Measurements from ENCODE around the gene SLC5A2. TPM values are rescaled to one million over a fixed set of nuclear protein-coding genes. Genes with fewer than 3 reads are reported as not detected.
A peak's percentile ranks its signal among the peaks of the same experiment; 100 is the strongest.

SLC5A2 gene
- total and polyA plus RNA-seq, 2 of the 13 experiments (the other 11 are each of a cell fraction or from before 2014, with no cell fraction given): 0.24 to 0.97 TPM

GRCh38 chr16:31474773-31475738, 7.9 kb upstream of the SLC5A2 start (continued):
- TF ChIP-seq TCF12 (IDR thresholded peaks at IDR 0.05): no peak
- no peak for TF ChIP-seq TCF12 (CRISPR knock-in tag; IDR thresholded peaks at IDR 0.05)
- no peak for TF ChIP-seq ZBTB10 (CRISPR knock-in tag; IDR thresholded peaks at IDR 0.05; ENCODE audit: borderline replicate concordance)
- peak; percentile 60 for TF ChIP-seq ZNF18 (CRISPR knock-in tag; IDR thresholded peaks at IDR 0.05; ENCODE audit: insufficient replicate concordance)
- TF ChIP-seq GLMP (CRISPR knock-in tag; IDR thresholded peaks at IDR 0.05; ENCODE audit: borderline replicate concordance): no peak
- TF ChIP-seq ZNF33B (CRISPR knock-in tag; IDR thresholded peaks at IDR 0.05): no peak
- 0 out of 2 replicates have a peak, but pooled peaks have one; percentile 37 for TF ChIP-seq PBX2 (CRISPR knock-in tag; IDR thresholded peaks at IDR 0.05)
- no peak for TF ChIP-seq ZNF574 (CRISPR knock-in tag; IDR thresholded peaks at IDR 0.05)
- TF ChIP-seq ZFP90 (CRISPR knock-in tag; IDR thresholded peaks at IDR 0.05; ENCODE audit: borderline replicate concordance): no peak
- TF ChIP-seq REPIN1 (CRISPR knock-in tag; IDR thresholded peaks at IDR 0.05; ENCODE audit: borderline replicate concordance, low read depth): no peak
- no peak for TF ChIP-seq AGO2 (optimal IDR thresholded peaks at IDR 0.05; ENCODE audit: low read depth, low read length)
- TF ChIP-seq ZNF124 (CRISPR knock-in tag; IDR thresholded peaks at IDR 0.05): no peak
